Measurements from ENCODE around the gene MTA1.

Gene MTA1

GRCh38 chr14:105458010-105458409 is 38.4 kb downstream of the MTA1 start:
- no peak for DNase-seq (ENCODE audit: low read depth, low spot score)
- TF ChIP-seq CTCF (IDR thresholded peaks at IDR 0.05; ENCODE audit: insufficient read depth, low read length, missing control alignments): no peak
- ChIA-PET CTCF (interaction anchor here (1.1 to 2.8 kb wide), 6 partner anchors 11 to 87 kb away, joined by 3 to 14 read pairs (median 3); no protein-coding TSS in a partner anchor), POLR2A (no interaction called here)
- no peak overlapping the region for H3K4me3 ChIP-seq (ENCODE audit: low read depth, low read length)

GRCh38 chr14:105458571-105458970 is 38.9 kb downstream of the MTA1 start:
- no peak for DNase-seq (ENCODE audit: low read depth, low spot score)
- ChIA-PET CTCF (interaction anchor here (1.3 to 2.8 kb wide), 3 partner anchors 11 to 87 kb away, joined by 3 to 14 read pairs (median 7); no protein-coding TSS in a partner anchor), POLR2A (no interaction called here)
- TF ChIP-seq CTCF (IDR thresholded peaks at IDR 0.05; ENCODE audit: insufficient read depth, low read length, missing control alignments): no peak
- no peak overlapping the region for H3K4me3 ChIP-seq (ENCODE audit: low read depth, low read length)

GRCh38 chr14:105460116-105460515 is 40.5 kb downstream of the MTA1 start:
- no peak for DNase-seq (ENCODE audit: low read depth, low spot score)
- ChIA-PET CTCF (no interaction called here), POLR2A (no interaction called here)
- no peak for TF ChIP-seq CTCF (IDR thresholded peaks at IDR 0.05; ENCODE audit: insufficient read depth, low read length, missing control alignments)
- no peak overlapping the region for H3K4me3 ChIP-seq (ENCODE audit: low read depth, low read length)

- no peak for DNase-seq (ENCODE audit: low read depth, low spot score)
- ChIA-PET CTCF (no interaction called here), POLR2A (no interaction called here)
- no peak overlapping the region for H3K4me3 ChIP-seq (ENCODE audit: low read depth, low read length)
- TF ChIP-seq CTCF (IDR thresholded peaks at IDR 0.05; ENCODE audit: insufficient read depth, low read length, missing control alignments): no peak
Measured at GRCh38 chr14:105460616-105461015, 41.0 kb downstream of the MTA1 start.

GRCh38 chr14:105461903-105462302 is 42.3 kb downstream of the MTA1 start:
- H3K4me3 ChIP-seq (ENCODE audit: low read depth, low read length): no peak overlapping the region
- no peak for DNase-seq (ENCODE audit: low read depth, low spot score)
- CTCF ChIA-PET: no interaction called here
- TF ChIP-seq CTCF (IDR thresholded peaks at IDR 0.05; ENCODE audit: insufficient read depth, low read length, missing control alignments): no peak
- POLR2A ChIA-PET: no interaction called here

GRCh38 chr14:105464501-105464900 is 44.9 kb downstream of the MTA1 start:
- POLR2A ChIA-PET: no interaction called here
- no peak for TF ChIP-seq CTCF (IDR thresholded peaks at IDR 0.05; ENCODE audit: insufficient read depth, low read length, missing control alignments)
- no peak for DNase-seq (ENCODE audit: low read depth, low spot score)
- CTCF ChIA-PET: interaction anchor here (1.1 to 1.2 kb wide), 2 partner anchors 16 kb away, joined by 3 to 4 read pairs; no protein-coding TSS in a partner anchor
- H3K4me3 ChIP-seq (ENCODE audit: low read depth, low read length): no peak overlapping the region
